A549 (cell line): ENCODE data around the gene YTHDC2.

Experiments used
- CTCF ChIP-seq: fragments of >200 bp; sonication (Bioruptor Twin); formaldehyde crosslinking; IDR thresholded peaks from 3 replicates; pipeline ENCODE4 v1.5.1; 2016
- EP300 ChIP-seq, 2 experiments: fragments of >200 bp; sonication (Bioruptor Twin); formaldehyde crosslinking; IDR thresholded peaks; 2 replicates in 1 of 2; 3 replicates in 1 of 2; pipeline ENCODE4 v1.6.1; 2016 to 2017
- GATA3 ChIP-seq: IDR thresholded peaks from 2 replicates; pipeline ENCODE4 v1.6.1; 2012; ENCODE audit warnings: borderline replicate concordance
- KDM1A ChIP-seq: fragments of 200-600 bp; sonication (generic); IDR thresholded peaks from 2 replicates; pipeline ENCODE4 v1.6.1; 2016; ENCODE audit warnings: low read depth, mild to moderate bottlenecking
- MAX ChIP-seq: IDR thresholded peaks from 2 replicates; pipeline ENCODE4 v1.6.1; 2012
- MYC ChIP-seq: IDR thresholded peaks from 2 replicates; pipeline ENCODE4 v1.6.1; 2012; ENCODE audit warnings: mild to moderate bottlenecking, inconsistent platforms, low read length, improper control_type of control experiment, borderline replicate concordance
- POLR2A ChIP-seq: IDR thresholded peaks from 2 replicates; pipeline ENCODE4 v1.6.1; 2012; ENCODE audit warnings: mild to moderate bottlenecking, low read length
- POLR2AphosphoS2 ChIP-seq: conservative IDR thresholded peaks from 2 replicates; pipeline ENCODE4 v1.6.1; 2012; ENCODE audit warnings: low read length, improper control_type of control experiment, inconsistent platforms
- RAD21 ChIP-seq, 2 experiments: fragments of >200 bp in 1 of 2; sonication (Bioruptor Twin) in 1 of 2; formaldehyde crosslinking in 1 of 2; IDR thresholded peaks in 1 of 2; conservative IDR thresholded peaks in 1 of 2; 2 replicates in 1 of 2; 3 replicates in 1 of 2; pipeline ENCODE4 v1.6.1; 2012 to 2018; ENCODE audit warnings: inconsistent platforms in 1 of 2
- RCOR1 ChIP-seq: fragments of 150-350 bp; IDR thresholded peaks from 2 replicates; pipeline ENCODE4 v1.6.1; 2014; ENCODE audit warnings: antibody characterized with exemption, low read length, low read depth

- TF ChIP-seq POLR2AphosphoS2 (no peak), GATA3 (no peak), RAD21 (conservative IDR thresholded peaks at IDR 0.05 in 1 of 2, IDR thresholded peaks at IDR 0.05 in 1 of 2) (no peak), CTCF (no peak), MAX (no peak), KDM1A (no peak), MYC (no peak), EP300 (IDR thresholded peaks at IDR 0.05) (no peak), RCOR1 (no peak), POLR2A (no peak)
These were observed 5.9 kb downstream of the YTHDC2 start for GRCh38 chr5:113519412-113519811.
